Nephron progenitor cell (in vitro differentiated cells): Measurements from ENCODE around the gene HERPUD1.

Experiments used
- DNase-seq: peaks from one replicate; pipeline ENCODE4 v3.0.0; 2021
- H3K27ac Mint-ChIP-seq: 2 replicates; pipeline ENCODE4 v1.8.0; 2021; ENCODE audit warnings: mild to moderate bottlenecking, moderate library complexity, mixed read lengths
- H3K27me3 Mint-ChIP-seq: 2 replicates; pipeline ENCODE4 v1.8.0; 2021; ENCODE audit warnings: mild to moderate bottlenecking, low read depth, mixed read lengths; ENCODE audit not compliant: poor library complexity
- H3K36me3 Mint-ChIP-seq: 2 replicates; pipeline ENCODE4 v1.8.0; 2021; ENCODE audit warnings: low read depth, mixed read lengths
- H3K4me1 Mint-ChIP-seq: 2 replicates; pipeline ENCODE4 v1.8.0; 2021; ENCODE audit warnings: mixed read lengths
- H3K4me3 Mint-ChIP-seq: 2 replicates; pipeline ENCODE4 v1.8.0; 2021; ENCODE audit warnings: mild to moderate bottlenecking, moderate library complexity, mixed read lengths
- H3K9me3 Mint-ChIP-seq: 2 replicates; pipeline ENCODE4 v1.8.0; 2021; ENCODE audit warnings: mild to moderate bottlenecking, moderate library complexity, mixed read lengths
- CTCF ChIP-seq: fragments of 200-600 bp; sonication (generic); IDR thresholded peaks from 2 replicates; pipeline ENCODE4 v1.5.0; 2021; ENCODE audit warnings: antibody characterized with exemption

Gene HERPUD1

GRCh38 chr16:56886826-56887225 lies 45.1 kb upstream of the HERPUD1 start:
- H3K4me1 Mint-ChIP-seq, result peaks cover 7% of the 10 kb centered on the region
- H3K36me3 Mint-ChIP-seq, result no peaks in the 10 kb centered on the region
- TF ChIP-seq CTCF, result no peak
- H3K27ac Mint-ChIP-seq, result no peak overlapping the region
- no peak overlapping the region for H3K4me3 Mint-ChIP-seq
- H3K9me3 Mint-ChIP-seq, result peaks cover 10% of the 10 kb centered on the region
- peaks cover 6% of the 10 kb centered on the region for H3K27me3 Mint-ChIP-seq
- DNase-seq, result no peak

- TF ChIP-seq CTCF, result no peak
- H3K27me3 Mint-ChIP-seq, result peaks cover 6% of the 10 kb centered on the region
- peaks cover 12% of the 10 kb centered on the region for H3K4me1 Mint-ChIP-seq
- H3K4me3 Mint-ChIP-seq, result no peak overlapping the region
- DNase-seq, result no peak
- no peak overlapping the region for H3K27ac Mint-ChIP-seq
- no peaks in the 10 kb centered on the region for H3K36me3 Mint-ChIP-seq
- peaks cover 10% of the 10 kb centered on the region for H3K9me3 Mint-ChIP-seq
These were observed 43.1 kb upstream of the HERPUD1 start for GRCh38 chr16:56888806-56889205.

GRCh38 chr16:56889206-56889605 lies 42.7 kb upstream of the HERPUD1 start:
- Mint-ChIP-seq H3K4me1 (peaks cover 12% of the 10 kb centered on the region), H3K27ac (no peak overlapping the region), H3K9me3 (peaks cover 10% of the 10 kb centered on the region), H3K36me3 (no peaks in the 10 kb centered on the region), H3K4me3 (no peak overlapping the region), H3K27me3 (peaks cover 6% of the 10 kb centered on the region)
- DNase-seq, result no peak
- no peak for TF ChIP-seq CTCF

- TF ChIP-seq CTCF, result no peak
- Mint-ChIP-seq H3K27me3 (peaks cover 7% of the 10 kb centered on the region), H3K9me3 (no peaks in the 10 kb centered on the region), H3K4me1 (peaks cover 12% of the 10 kb centered on the region), H3K36me3 (no peaks in the 10 kb centered on the region), H3K4me3 (no peak overlapping the region), H3K27ac (peak overlapping the region; percentile 39)
- DNase-seq, result no peak
These were observed 40.3 kb upstream of the HERPUD1 start for GRCh38 chr16:56891685-56892084.

- Mint-ChIP-seq H3K4me3 (no peak overlapping the region), H3K4me1 (peaks cover 12% of the 10 kb centered on the region), H3K27me3 (peaks cover 15% of the 10 kb centered on the region), H3K36me3 (no peaks in the 10 kb centered on the region), H3K27ac (no peak overlapping the region), H3K9me3 (no peaks in the 10 kb centered on the region)
- DNase-seq, result no peak
- no peak for TF ChIP-seq CTCF
These were observed 39.2 kb upstream of the HERPUD1 start for GRCh38 chr16:56892705-56893104.

- no peaks in the 10 kb centered on the region for H3K9me3 Mint-ChIP-seq
- peaks cover 26% of the 10 kb centered on the region for H3K27me3 Mint-ChIP-seq
- H3K4me3 Mint-ChIP-seq, result no peak overlapping the region
- no peak overlapping the region for H3K27ac Mint-ChIP-seq
- H3K4me1 Mint-ChIP-seq, result peaks cover 12% of the 10 kb centered on the region
- TF ChIP-seq CTCF, result no peak
- DNase-seq, result no peak
- H3K36me3 Mint-ChIP-seq, result no peaks in the 10 kb centered on the region
These were observed 37.5 kb upstream of the HERPUD1 start for GRCh38 chr16:56894331-56894917.
